ENCODE results near the gene ARHGAP27.

DNA sequence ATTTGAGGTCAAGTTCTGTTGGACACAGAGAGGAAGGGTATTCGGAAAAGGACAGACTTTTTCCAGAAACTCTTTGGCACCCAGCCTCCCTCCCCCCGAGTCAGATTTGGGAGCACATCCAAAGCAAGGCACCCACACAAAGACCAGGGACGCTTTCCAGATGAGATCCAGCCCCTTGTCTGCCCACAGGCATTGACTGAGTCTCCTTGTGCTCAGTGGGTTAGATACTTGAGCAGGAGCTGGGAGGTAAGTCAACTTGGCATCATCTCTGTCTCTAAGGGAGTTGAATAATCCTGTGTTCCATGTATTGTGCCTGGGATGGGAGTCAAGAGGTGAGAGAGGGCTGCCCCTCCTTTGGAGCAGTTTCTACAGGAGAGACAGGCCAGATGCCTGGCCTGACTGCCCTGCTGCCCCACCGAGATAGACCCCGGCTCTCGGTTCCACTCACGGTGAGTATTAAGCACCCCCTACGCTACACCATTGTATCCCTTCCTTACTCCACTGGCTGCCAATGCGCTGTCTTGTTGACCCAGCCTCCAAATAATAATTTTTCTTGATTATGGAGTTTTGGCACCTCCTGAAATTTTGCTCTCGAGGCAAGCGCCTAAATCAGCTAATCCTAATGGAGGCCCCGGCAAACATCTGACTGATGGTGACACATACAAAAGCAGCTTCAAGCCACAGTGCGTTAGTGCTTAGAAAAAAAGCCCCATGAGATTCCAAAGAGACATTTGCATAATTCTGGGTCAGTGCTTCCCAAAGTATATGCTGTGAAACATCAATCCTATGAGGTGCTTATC lies 86.3 kb downstream of the ARHGAP27 start:
- TF ChIP-seq, protein P1, sequence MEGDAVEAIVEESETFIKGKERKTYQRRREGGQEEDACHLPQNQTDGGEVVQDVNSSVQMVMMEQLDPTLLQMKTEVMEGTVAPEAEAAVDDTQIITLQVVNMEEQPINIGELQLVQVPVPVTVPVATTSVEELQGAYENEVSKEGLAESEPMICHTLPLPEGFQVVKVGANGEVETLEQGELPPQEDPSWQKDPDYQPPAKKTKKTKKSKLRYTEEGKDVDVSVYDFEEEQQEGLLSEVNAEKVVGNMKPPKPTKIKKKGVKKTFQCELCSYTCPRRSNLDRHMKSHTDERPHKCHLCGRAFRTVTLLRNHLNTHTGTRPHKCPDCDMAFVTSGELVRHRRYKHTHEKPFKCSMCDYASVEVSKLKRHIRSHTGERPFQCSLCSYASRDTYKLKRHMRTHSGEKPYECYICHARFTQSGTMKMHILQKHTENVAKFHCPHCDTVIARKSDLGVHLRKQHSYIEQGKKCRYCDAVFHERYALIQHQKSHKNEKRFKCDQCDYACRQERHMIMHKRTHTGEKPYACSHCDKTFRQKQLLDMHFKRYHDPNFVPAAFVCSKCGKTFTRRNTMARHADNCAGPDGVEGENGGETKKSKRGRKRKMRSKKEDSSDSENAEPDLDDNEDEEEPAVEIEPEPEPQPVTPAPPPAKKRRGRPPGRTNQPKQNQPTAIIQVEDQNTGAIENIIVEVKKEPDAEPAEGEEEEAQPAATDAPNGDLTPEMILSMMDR (conservative IDR thresholded peaks at IDR 0.05 in 1 of 2, IDR thresholded peaks at IDR 0.05 in 1 of 2; ENCODE audit: low read depth in 1 of 2, low read length in 2 of 2), result no peak
- TF ChIP-seq EZH2 (IDR thresholded peaks at IDR 0.05; ENCODE audit: low read length, missing control alignments), result no peak
